ENCODE results near the gene MYO7B. TPM values are rescaled to one million over a fixed set of nuclear protein-coding genes. Genes with fewer than 3 reads are reported as not detected.

The MYO7B gene
- total RNA-seq, 1 experiment from 2014 or later = 1.2 TPM

Other genes starting within 250 kb of the MYO7B start
- gene ERCC3, start 241.5 kb upstream of the MYO7B start, total RNA-seq (2014; rRNA removed; shearing (Covaris generic)) = 42.0 and 44.7 TPM in 2 replicates
- 28.8 and 41.7 TPM in 2 replicates for gene MAP3K2, start 147.7 kb upstream of the MYO7B start, total RNA-seq (2014; rRNA removed; shearing (Covaris generic))
- 0.63 TPM in 1 of 2 replicates, not detected in the other for gene PROC, start 117.3 kb upstream of the MYO7B start, total RNA-seq (2014; rRNA removed; shearing (Covaris generic))
- 73.7 and 127 TPM in 2 replicates for gene IWS1, start 9.2 kb upstream of the MYO7B start, total RNA-seq (2014; rRNA removed; shearing (Covaris generic))
- not detected in 2 replicates for gene GPR17, start 110.5 kb downstream of the MYO7B start, total RNA-seq (2014; rRNA removed; shearing (Covaris generic))
- 5.3 and 9.0 TPM in 2 replicates for gene LIMS2, start 139.8 kb downstream of the MYO7B start, total RNA-seq (2014; rRNA removed; shearing (Covaris generic))
- 11.2 and 11.4 TPM in 2 replicates for gene SFT2D3, start 165.8 kb downstream of the MYO7B start, total RNA-seq (2014; rRNA removed; shearing (Covaris generic))